GM18520 (cell line): ENCODE results near the gene BOD1L1.

ENCODE experiments used
- ATAC-seq: cut with Tn5 transposase; IDR thresholded peaks from one replicate; pipeline ENCODE4 v1.9.1; 2021; ENCODE audit not compliant: unreplicated experiment

BOD1L1 gene

GRCh38 chr4:13627606-13628311 is at the start of gene BOD1L1:
BOD1L1 (minus strand) TSS chr4:13627725; CDS start chr4:13627587, 138 bp downstream.
- ATAC-seq, result peak; percentile 92

GRCh38 chr4:13674971-13675370 is 47.4 kb upstream of the BOD1L1 start:
- ATAC-seq, result no peak

GRCh38 chr4:13673167-13673566 is 45.6 kb upstream of the BOD1L1 start:
- no peak for ATAC-seq

- ATAC-seq, result no peak
These were observed 43.1 kb upstream of the BOD1L1 start for GRCh38 chr4:13670456-13671160.

- ATAC-seq, result no peak
These were observed 38.5 kb upstream of the BOD1L1 start for GRCh38 chr4:13665701-13666660.

GRCh38 chr4:13659341-13660070 is 32.0 kb upstream of the BOD1L1 start:
- no peak for ATAC-seq

GRCh38 chr4:13656569-13657405 is 29.3 kb upstream of the BOD1L1 start:
- no peak for ATAC-seq

GRCh38 chr4:13654162-13654797 is 26.8 kb upstream of the BOD1L1 start:
- peak; percentile 84 for ATAC-seq

GRCh38 chr4:13653766-13654161 is 26.2 kb upstream of the BOD1L1 start:
- no peak for ATAC-seq

- no peak for ATAC-seq
These were observed 19.5 kb upstream of the BOD1L1 start for GRCh38 chr4:13647031-13647430.

- ATAC-seq, result no peak
These were observed 17.6 kb upstream of the BOD1L1 start for GRCh38 chr4:13645075-13645474.

GRCh38 chr4:13642170-13642950 is 14.8 kb upstream of the BOD1L1 start:
- no peak for ATAC-seq

GRCh38 chr4:13641084-13641483 is 13.6 kb upstream of the BOD1L1 start:
- no peak for ATAC-seq

- ATAC-seq, result no peak
These were observed 12.8 kb upstream of the BOD1L1 start for GRCh38 chr4:13640149-13640940.

- ATAC-seq, result no peak
These were observed 7.8 kb upstream of the BOD1L1 start for GRCh38 chr4:13635286-13635799.

- ATAC-seq, result no peak
These were observed 6.1 kb upstream of the BOD1L1 start for GRCh38 chr4:13633671-13634070.

- ATAC-seq, result peak; percentile 16
These were observed 333 bp downstream of the BOD1L1 start for GRCh38 chr4:13627178-13627605.
